ENCODE results near the gene FOXP4.
A peak's percentile ranks its signal among the peaks of the same experiment; 100 is the strongest.

The FOXP4 gene

GRCh38 chr6:41599015-41599851 lies 53.1 kb downstream of the FOXP4 start:
- TF ChIP-seq CTCF (conservative IDR thresholded peaks at IDR 0.05; ENCODE audit: low read length): no peak
- H3K4me3 ChIP-seq (ENCODE audit: low read length): no peak overlapping the region
- no peak for DNase-seq (ENCODE audit: low read depth)

- no peak for TF ChIP-seq CTCF (conservative IDR thresholded peaks at IDR 0.05; ENCODE audit: low read length)
- H3K4me3 ChIP-seq (ENCODE audit: low read length): no peak overlapping the region
- no peak for DNase-seq (ENCODE audit: low read depth)
Observed at GRCh38 chr6:41599852-41600445, 53.8 kb downstream of the FOXP4 start.

GRCh38 chr6:41600499-41601247 lies 54.5 kb downstream of the FOXP4 start:
- H3K4me3 ChIP-seq (ENCODE audit: low read length): no peak overlapping the region
- no peak for TF ChIP-seq CTCF (conservative IDR thresholded peaks at IDR 0.05; ENCODE audit: low read length)
- DNase-seq (ENCODE audit: low read depth): no peak

GRCh38 chr6:41601248-41601549 lies 55.0 kb downstream of the FOXP4 start:
- no peak overlapping the region for H3K4me3 ChIP-seq (ENCODE audit: low read length)
- no peak for DNase-seq (ENCODE audit: low read depth)
- TF ChIP-seq CTCF (conservative IDR thresholded peaks at IDR 0.05; ENCODE audit: low read length): no peak

GRCh38 chr6:41602422-41602743 lies 56.2 kb downstream of the FOXP4 start:
- no peak for DNase-seq (ENCODE audit: low read depth)
- H3K4me3 ChIP-seq (ENCODE audit: low read length): no peak overlapping the region
- no peak for TF ChIP-seq CTCF (conservative IDR thresholded peaks at IDR 0.05; ENCODE audit: low read length)

GRCh38 chr6:41602864-41603608 lies 56.9 kb downstream of the FOXP4 start:
- TF ChIP-seq CTCF (conservative IDR thresholded peaks at IDR 0.05; ENCODE audit: low read length): peak; percentile 86
- peak; percentile 76 for DNase-seq (ENCODE audit: low read depth)
- H3K4me3 ChIP-seq (ENCODE audit: low read length): no peak overlapping the region

Measured in AG10803 (cell line).